Measurements from ENCODE around the gene CLTC. TPM values are rescaled to one million over a fixed set of nuclear protein-coding genes. Genes with fewer than 3 reads are reported as not detected.

The CLTC gene
- total and polyA plus RNA-seq, 2 experiments from 2014 or later: 169 to 439 TPM

DNA sequence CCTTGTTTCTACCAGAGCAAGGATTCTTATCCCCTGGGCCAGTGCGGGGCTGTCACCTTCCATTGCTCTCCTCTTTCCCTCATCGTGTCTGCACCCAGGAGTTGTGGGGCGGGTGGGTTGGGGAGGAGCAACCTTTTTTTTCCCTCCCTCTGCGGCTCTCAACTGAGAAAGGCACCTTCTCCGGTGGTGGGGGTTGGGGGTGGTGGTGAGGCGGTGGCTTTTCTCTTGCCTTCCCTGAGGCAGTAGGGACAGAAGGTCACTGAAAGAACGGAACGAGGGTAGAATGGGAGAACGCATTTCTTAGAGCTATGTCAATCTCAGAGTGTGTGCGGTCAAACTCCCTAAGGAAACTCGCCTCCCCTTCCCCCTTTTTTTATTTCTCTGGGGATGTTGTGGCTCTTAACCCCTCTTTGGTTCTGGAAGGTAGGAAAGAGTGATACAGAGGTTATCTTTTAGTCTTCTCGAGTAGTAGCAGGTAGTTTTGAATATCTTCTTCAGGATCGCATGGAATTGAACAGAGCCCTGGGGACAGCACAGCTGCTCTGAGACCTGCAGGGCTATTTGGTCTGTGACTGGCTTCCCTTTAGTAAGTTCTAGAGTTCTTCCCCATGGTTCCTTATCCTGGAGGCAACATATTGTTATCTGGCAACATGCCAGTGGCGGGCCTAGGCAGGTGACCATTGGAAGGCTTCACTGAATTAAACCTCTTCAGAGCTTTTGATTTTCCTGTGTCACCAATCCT lies 994 bp downstream of the CLTC start:
- H3K4me1 ChIP-seq (ENCODE audit: insufficient read depth): peaks cover 45% of the 10 kb centered on the region
- no peak overlapping the region for H2AFZ ChIP-seq
- WGBS, 2 experiments (ENCODE audit: low coverage in 1 of 2, low lambda C conversion rate in 2 of 2, missing lambda C conversion rate in 2 of 2): 1% methylated on average over 13 to 14 of the region's 14 CpGs
- H3K9me3 ChIP-seq (ENCODE audit: low read depth): no peaks in the 10 kb centered on the region
- peaks cover 39% of the 10 kb centered on the region for H4K20me1 ChIP-seq (ENCODE audit: insufficient read depth)
- TF ChIP-seq EZH2phosphoT487 (IDR thresholded peaks at IDR 0.05; ENCODE audit: insufficient read depth, low read depth): no peak
- no peak for TF ChIP-seq EZH2 (IDR thresholded peaks at IDR 0.05; ENCODE audit: insufficient read depth, poor library complexity, severe bottlenecking)
- H3F3A ChIP-seq (ENCODE audit: insufficient read depth): peaks cover 38% of the 10 kb centered on the region
- no peaks in the 10 kb centered on the region for H3K9me2 ChIP-seq (ENCODE audit: insufficient read depth)
- peaks cover 76% of the 10 kb centered on the region for H3K79me2 ChIP-seq (ENCODE audit: insufficient read depth)
- H3K9ac ChIP-seq: peak overlapping the region; percentile 100
- in situ Hi-C loops (cut with MboI): no loop called here
- H3K4me3 ChIP-seq: peak overlapping the region; percentile 99
- H3K4me2 ChIP-seq (ENCODE audit: unreplicated experiment): peak overlapping the region; percentile 100
- no peaks in the 10 kb centered on the region; the same call in 1 of the 2 replicates for H3K36me3 ChIP-seq (ENCODE audit: low read depth)
- H3K27ac ChIP-seq: peak overlapping the region; percentile 99
- DNase-seq: peak; percentile 68
- H3K27me3 ChIP-seq (replicated peaks; ENCODE audit: insufficient read depth): no peaks in the 10 kb centered on the region

DNA sequence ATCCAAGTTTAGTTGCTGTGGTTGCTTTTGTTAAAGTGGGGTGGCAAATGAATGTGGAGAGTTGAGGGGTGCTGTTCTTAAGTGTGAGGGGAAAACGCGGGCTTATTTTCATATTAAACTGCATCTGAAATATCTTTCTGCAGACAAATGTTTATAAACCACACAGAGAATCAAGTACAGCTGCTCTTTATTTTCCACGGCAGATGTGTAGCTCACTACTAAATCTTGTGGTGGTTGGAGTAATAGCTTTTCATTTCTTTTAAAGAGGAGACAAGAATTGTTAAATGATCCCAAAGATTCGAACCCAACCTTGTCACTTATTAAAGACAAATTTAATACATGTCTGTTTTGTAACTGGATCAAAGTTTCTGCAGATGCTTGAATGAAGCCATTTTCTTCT lies 2.1 kb downstream of the CLTC start:
- H3K27ac ChIP-seq: peak overlapping the region; percentile 20
- in situ Hi-C loops (cut with MboI): no loop called here

DNA sequence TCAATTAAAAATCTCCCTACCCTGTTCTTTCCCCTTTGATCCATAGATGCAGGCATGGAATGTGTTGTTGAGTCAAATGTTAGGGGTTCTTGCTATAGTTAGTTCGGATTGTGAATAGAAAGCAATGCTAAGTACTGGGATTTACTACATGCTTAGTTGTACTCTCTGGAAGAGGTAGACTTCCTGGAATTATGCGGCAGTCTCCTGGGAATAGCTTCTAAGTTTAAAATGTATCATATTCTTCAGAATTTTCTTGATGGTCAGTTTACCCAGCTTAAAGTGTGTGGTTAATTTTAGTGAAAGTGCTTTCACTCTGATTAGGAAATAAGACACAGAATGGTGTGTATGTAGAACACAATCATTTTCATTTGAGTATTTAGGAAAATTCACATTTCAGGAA lies 3.5 kb downstream of the CLTC start:
- no peaks in the 10 kb centered on the region for H3K27me3 ChIP-seq (replicated peaks; ENCODE audit: insufficient read depth)
- no peak overlapping the region for H3K9ac ChIP-seq
- peak; percentile 37 for DNase-seq
- H3F3A ChIP-seq (ENCODE audit: insufficient read depth): peaks cover 47% of the 10 kb centered on the region
- no peak for TF ChIP-seq EZH2phosphoT487 (IDR thresholded peaks at IDR 0.05; ENCODE audit: insufficient read depth, low read depth)
- no peak for TF ChIP-seq EZH2 (IDR thresholded peaks at IDR 0.05; ENCODE audit: insufficient read depth, poor library complexity, severe bottlenecking)
- peak overlapping the region; percentile 100 for H3K4me2 ChIP-seq (ENCODE audit: unreplicated experiment)
- H3K27ac ChIP-seq: peak overlapping the region; percentile 12; the same call in 1 of the 2 replicates
- H3K4me3 ChIP-seq: peak overlapping the region; percentile 99
- H3K9me3 ChIP-seq (ENCODE audit: low read depth): no peaks in the 10 kb centered on the region
- 43 to 47% methylated on average over 2 of the region's 2 CpGs for WGBS, 2 experiments (ENCODE audit: low coverage in 1 of 2, low lambda C conversion rate in 2 of 2, missing lambda C conversion rate in 2 of 2)
- no peaks in the 10 kb centered on the region; the same call in 1 of the 2 replicates for H3K36me3 ChIP-seq (ENCODE audit: low read depth)
- H3K9me2 ChIP-seq (ENCODE audit: insufficient read depth): no peaks in the 10 kb centered on the region
- in situ Hi-C loops (cut with MboI): no loop called here
- H2AFZ ChIP-seq: no peak overlapping the region
- peaks cover 90% of the 10 kb centered on the region for H3K79me2 ChIP-seq (ENCODE audit: insufficient read depth)
- H3K4me1 ChIP-seq (ENCODE audit: insufficient read depth): peaks cover 62% of the 10 kb centered on the region
- peaks cover 64% of the 10 kb centered on the region for H4K20me1 ChIP-seq (ENCODE audit: insufficient read depth)

More for the DNA sequence above, 2.1 kb downstream of the CLTC start:
- Histone ChIP-seq H3K9ac (peak overlapping the region; percentile 100), H3K9me3 (ENCODE audit: low read depth) (no peaks in the 10 kb centered on the region), H4K20me1 (ENCODE audit: insufficient read depth) (peaks cover 50% of the 10 kb centered on the region), H3K9me2 (ENCODE audit: insufficient read depth) (no peaks in the 10 kb centered on the region), H3K27me3 (replicated peaks; ENCODE audit: insufficient read depth) (no peaks in the 10 kb centered on the region), H3K4me1 (ENCODE audit: insufficient read depth) (peaks cover 55% of the 10 kb centered on the region), H3K4me3 (peak overlapping the region; percentile 99), H3K79me2 (ENCODE audit: insufficient read depth) (peaks cover 87% of the 10 kb centered on the region), H3F3A (ENCODE audit: insufficient read depth) (peaks cover 42% of the 10 kb centered on the region), H3K36me3 (ENCODE audit: low read depth) (no peaks in the 10 kb centered on the region; the same call in 1 of the 2 replicates), H3K4me2 (ENCODE audit: unreplicated experiment) (peak overlapping the region; percentile 100), H2AFZ (no peak overlapping the region)
- DNase-seq: peak; percentile 48
- 2 to 7% methylated on average over 4 of the region's 4 CpGs for WGBS, 2 experiments (ENCODE audit: low coverage in 1 of 2, low lambda C conversion rate in 2 of 2, missing lambda C conversion rate in 2 of 2)
- TF ChIP-seq EZH2phosphoT487 (IDR thresholded peaks at IDR 0.05; ENCODE audit: insufficient read depth, low read depth) (no peak), EZH2 (IDR thresholded peaks at IDR 0.05; ENCODE audit: insufficient read depth, poor library complexity, severe bottlenecking) (no peak)

DNA sequence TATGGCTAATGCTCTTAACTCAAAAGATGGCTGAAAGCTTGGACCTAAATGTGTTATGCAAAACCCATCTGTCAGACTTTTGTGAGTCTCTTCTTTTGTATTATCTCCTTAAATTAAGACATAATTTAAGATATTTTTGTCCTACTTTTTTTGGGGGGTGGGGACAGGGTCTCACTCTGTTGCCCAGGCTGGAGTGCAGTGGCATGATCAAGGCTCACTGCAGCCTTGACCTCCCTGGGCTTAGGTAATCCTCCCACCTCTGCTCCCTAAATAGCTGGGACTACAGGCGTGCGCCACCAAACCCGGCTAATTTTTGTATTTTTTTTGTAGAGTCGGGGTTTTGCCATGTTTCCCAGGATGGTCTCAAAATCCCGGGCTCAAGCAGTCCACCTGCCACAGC lies 7.1 kb downstream of the CLTC start:
- in situ Hi-C loops (cut with MboI): no loop called here
- Histone ChIP-seq H3K9me2 (ENCODE audit: insufficient read depth) (no peaks in the 10 kb centered on the region), H3K36me3 (ENCODE audit: low read depth) (peaks cover 6% of the 10 kb centered on the region; the same call in 1 of the 2 replicates), H4K20me1 (ENCODE audit: insufficient read depth) (peaks cover 82% of the 10 kb centered on the region), H3K9ac (no peak overlapping the region), H3K9me3 (ENCODE audit: low read depth) (no peaks in the 10 kb centered on the region), H3K27ac (peak overlapping the region; percentile 38; the same call in 1 of the 2 replicates), H3F3A (ENCODE audit: insufficient read depth) (peaks cover 59% of the 10 kb centered on the region), H3K4me3 (no peak overlapping the region), H2AFZ (no peak overlapping the region), H3K4me2 (ENCODE audit: unreplicated experiment) (peak overlapping the region; percentile 18), H3K79me2 (ENCODE audit: insufficient read depth) (peaks cover 100% of the 10 kb centered on the region), H3K27me3 (replicated peaks; ENCODE audit: insufficient read depth) (no peaks in the 10 kb centered on the region), H3K4me1 (ENCODE audit: insufficient read depth) (peaks cover 70% of the 10 kb centered on the region)
- TF ChIP-seq EZH2phosphoT487 (IDR thresholded peaks at IDR 0.05; ENCODE audit: insufficient read depth, low read depth): no peak
- no peak for TF ChIP-seq EZH2 (IDR thresholded peaks at IDR 0.05; ENCODE audit: insufficient read depth, poor library complexity, severe bottlenecking)
- WGBS, 2 experiments (ENCODE audit: low coverage in 1 of 2, low lambda C conversion rate in 2 of 2, missing lambda C conversion rate in 2 of 2): 95 to 99% methylated on average over 5 of the region's 5 CpGs
- DNase-seq: no peak

Data from GM23248 (cell line).